DOHH2 (cell line): ENCODE data around the gene NEBL.

Source experiments
- EZH2phosphoT487 ChIP-seq: fragments of 200-600 bp; sonication (generic); IDR thresholded peaks from 2 replicates; pipeline ENCODE4 v1.6.1; 2017; ENCODE audit warnings: borderline replicate concordance, mild to moderate bottlenecking, antibody characterized with exemption, low read length, moderate library complexity, mixed read lengths
- TF ChIP-seq, protein P1 (sequence below): fragments of 200-600 bp; sonication (generic); IDR thresholded peaks from one replicate; pipeline ENCODE4 v1.5.1; 2014; ENCODE audit warnings: antibody characterized with exemption, mild to moderate bottlenecking, low read depth, low read length; ENCODE audit not compliant: poor library complexity, severe bottlenecking

GRCh38 chr10:20767028-20767427 is 130.1 kb downstream of the NEBL start:
- TF ChIP-seq, protein P1, sequence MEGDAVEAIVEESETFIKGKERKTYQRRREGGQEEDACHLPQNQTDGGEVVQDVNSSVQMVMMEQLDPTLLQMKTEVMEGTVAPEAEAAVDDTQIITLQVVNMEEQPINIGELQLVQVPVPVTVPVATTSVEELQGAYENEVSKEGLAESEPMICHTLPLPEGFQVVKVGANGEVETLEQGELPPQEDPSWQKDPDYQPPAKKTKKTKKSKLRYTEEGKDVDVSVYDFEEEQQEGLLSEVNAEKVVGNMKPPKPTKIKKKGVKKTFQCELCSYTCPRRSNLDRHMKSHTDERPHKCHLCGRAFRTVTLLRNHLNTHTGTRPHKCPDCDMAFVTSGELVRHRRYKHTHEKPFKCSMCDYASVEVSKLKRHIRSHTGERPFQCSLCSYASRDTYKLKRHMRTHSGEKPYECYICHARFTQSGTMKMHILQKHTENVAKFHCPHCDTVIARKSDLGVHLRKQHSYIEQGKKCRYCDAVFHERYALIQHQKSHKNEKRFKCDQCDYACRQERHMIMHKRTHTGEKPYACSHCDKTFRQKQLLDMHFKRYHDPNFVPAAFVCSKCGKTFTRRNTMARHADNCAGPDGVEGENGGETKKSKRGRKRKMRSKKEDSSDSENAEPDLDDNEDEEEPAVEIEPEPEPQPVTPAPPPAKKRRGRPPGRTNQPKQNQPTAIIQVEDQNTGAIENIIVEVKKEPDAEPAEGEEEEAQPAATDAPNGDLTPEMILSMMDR = no peak
- no peak for TF ChIP-seq EZH2phosphoT487
